AML-193 (cell line): ENCODE results near the gene ZFP90.
"Not testable (repeated sequence)": the region's sequence is repeated elsewhere in the genome, so short reads cannot be mapped to it uniquely, and the experiment has no call there.

Experiments
- DNase-seq, 2 experiments: peaks; one replicate each; lab custom pipeline; 2025; lab: John Stamatoyannopoulos, UW

Gene ZFP90

DNA sequence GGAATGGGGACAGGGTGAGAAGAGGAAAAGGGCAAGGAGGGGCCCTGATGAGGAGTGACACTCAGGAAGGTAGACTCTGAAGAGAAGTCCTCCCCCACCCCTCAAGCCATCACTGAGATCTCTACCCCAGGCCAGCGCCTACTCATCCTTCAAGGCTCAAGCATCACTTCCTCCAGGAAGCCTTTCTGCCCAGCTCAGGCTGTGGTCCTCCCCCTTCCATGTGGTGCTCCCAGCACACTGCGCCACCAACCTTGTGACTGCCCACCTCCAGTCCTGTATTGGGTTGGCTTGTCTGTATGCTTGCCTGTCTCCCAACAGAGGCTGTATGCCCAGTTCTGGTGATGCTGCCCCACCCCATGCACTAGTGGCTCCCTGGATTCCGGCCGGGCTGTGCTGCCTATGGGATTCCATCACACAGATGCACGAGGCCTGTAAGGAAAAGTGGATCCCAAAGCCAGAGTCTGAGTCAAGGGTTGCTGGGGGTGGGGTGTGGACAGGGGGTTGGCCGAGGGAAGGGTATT, 19.8 kb upstream of the ZFP90 start:
- DNase-seq, result no peak

GRCh38 chr16:68520649-68521086, 18.4 kb upstream of the ZFP90 start:
- DNase-seq, result peak; percentile 77 to 81

- DNase-seq, result no peak
Measured at GRCh38 chr16:68524069-68524820, 14.8 kb upstream of the ZFP90 start.

GRCh38 chr16:68526143-68526781, 12.8 kb upstream of the ZFP90 start:
- no peak for DNase-seq

- no peak for DNase-seq
Measured at GRCh38 chr16:68526782-68527145, 12.3 kb upstream of the ZFP90 start.

- DNase-seq, result no peak
Measured at GRCh38 chr16:68528233-68528632, 10.9 kb upstream of the ZFP90 start.

- DNase-seq, result peak; percentile 81 to 88
Measured at GRCh38 chr16:68528686-68529379, 10.3 kb upstream of the ZFP90 start.

- DNase-seq, result no peak
Measured at GRCh38 chr16:68529608-68529930, 9.5 kb upstream of the ZFP90 start.

DNA sequence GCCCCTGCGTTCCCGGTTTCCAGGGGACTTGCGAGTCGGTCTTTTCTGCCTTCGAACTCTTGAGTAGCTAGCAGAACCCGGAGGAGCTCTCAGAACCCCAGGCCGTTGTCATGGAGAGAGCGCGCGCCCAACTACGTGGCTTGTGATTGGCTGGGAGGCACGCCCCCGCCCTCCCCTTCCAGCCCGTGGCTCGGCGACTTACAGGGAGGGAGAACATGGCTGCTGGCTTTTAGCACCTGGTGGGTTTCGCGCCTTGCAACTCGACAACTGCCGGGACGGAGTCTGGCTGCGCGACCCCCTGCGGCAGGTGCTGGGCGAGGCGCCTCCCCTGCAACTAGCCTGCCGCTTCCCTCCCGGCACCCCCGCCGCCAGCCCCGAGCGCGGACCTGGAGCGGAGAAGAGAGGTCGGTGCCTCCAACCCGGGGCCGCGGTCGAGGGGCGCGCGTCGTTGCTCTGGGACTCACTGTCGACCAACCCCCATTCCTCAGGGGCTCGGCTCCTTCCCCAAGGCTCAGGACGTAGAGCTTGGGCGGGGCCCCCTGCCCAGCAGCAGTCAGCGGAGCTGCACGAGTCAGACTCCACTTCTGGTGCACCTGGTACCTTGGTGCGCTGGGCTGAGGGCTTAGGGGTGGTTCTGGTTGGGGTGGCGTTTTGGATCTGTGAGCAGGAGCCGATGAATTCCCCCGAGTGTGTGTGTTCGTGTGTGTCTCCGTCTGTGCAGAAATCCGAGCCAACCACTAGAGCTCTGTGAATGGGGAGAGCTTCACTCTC, 9.0 kb upstream of the ZFP90 start:
- DNase-seq, result peak; percentile 64 to 67

GRCh38 chr16:68533937-68534336, 5.2 kb upstream of the ZFP90 start:
- DNase-seq, result no peak

- no peak for DNase-seq
Measured at GRCh38 chr16:68535331-68535730, 3.8 kb upstream of the ZFP90 start.

GRCh38 chr16:68539711-68540239, 684 bp downstream of the ZFP90 start:
- DNase-seq, result peak; percentile 14 to 55

- DNase-seq, result no peak
Measured at GRCh38 chr16:68548947-68549346, 9.9 kb downstream of the ZFP90 start.

DNA sequence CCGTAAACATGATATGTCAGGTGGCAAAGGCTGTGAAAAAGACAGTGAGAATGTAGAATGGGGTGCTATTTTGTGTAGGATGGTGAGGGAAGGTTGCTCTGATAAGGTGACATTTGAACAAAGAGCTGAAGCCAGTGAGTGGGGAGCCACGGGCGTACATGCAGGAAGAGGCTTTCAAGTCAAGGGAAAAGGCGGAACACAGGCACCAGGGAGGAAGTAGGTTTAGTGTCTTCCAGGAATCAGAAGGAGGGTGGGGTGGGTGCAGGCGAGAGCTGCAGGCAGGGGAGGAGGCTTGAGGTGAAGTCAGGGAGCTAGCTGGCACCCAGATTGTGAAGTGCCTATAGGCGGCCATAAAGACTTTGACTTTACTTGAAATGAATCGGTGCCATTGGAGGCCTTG, 14.1 kb downstream of the ZFP90 start:
- no peak for DNase-seq

DNA sequence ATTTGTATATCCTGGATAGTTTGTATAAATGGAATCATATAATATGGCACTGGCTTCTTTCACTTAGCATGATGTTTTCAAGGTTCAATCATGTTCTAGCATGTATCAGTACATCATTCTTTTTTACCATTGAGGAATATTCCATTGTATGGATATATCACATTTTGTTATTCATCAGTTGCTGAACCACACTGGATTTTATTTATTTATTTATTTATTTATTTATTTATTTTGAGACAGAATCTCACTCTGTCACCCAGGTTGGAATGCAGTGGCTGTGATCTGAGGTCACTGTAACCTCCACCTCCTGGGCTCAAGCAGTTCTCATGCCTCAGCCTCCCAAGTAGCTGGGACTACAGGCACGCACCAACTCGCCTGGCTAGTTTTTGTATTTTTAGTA, 21.2 kb downstream of the ZFP90 start:
- not testable (repeated sequence) for DNase-seq

- no peak for DNase-seq
Measured at GRCh38 chr16:68563631-68564381, 24.7 kb downstream of the ZFP90 start.

DNA sequence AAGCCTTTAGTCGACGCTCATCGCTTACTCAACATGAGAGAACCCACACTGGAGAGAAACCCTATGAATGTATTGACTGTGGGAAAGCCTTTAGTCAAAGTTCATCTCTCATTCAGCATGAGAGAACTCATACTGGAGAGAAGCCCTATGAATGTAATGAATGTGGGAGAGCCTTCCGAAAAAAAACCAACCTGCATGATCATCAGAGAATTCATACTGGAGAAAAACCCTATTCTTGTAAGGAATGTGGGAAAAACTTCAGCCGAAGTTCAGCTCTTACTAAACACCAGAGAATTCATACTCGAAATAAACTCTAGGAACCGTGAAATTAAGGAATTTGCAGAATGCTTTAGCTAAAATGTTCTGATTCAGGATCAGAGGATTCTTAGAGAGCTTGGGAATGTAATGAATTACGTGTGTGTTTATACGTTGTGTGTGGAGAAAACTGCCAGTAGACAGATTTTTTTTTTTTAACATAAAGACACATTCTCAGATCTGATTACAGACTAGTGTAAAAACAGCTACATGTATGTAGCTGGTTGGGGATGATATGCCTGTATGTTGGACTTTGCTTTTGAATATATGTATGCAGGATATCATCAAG, 25.4 kb downstream of the ZFP90 start:
- no peak for DNase-seq

GRCh38 chr16:68574479-68574878, 35.4 kb downstream of the ZFP90 start:
- DNase-seq, result no peak

DNA sequence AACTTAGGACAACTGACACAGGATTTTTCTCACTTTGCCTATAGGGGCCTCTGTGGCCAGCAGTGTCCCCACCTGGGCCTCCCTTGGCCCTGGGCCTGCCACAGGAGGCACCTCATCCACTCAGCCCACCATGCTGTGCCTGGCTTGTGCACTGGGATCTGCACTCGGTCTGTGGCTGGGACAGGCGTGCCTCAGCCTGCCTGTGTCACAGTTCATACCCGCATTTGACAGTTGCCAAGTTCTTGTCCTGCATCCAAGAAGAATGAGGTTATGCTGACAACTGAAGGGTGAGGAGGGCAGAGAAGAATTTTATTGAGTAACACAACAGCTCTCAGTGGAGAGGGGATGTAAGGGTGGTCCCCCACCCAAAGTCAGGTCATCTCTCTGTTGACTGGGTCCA, 36.0 kb downstream of the ZFP90 start:
- DNase-seq, result no peak

GRCh38 chr16:68577352-68577853, 38.3 kb downstream of the ZFP90 start:
- no peak for DNase-seq
